Prostate gland (tissue), 2 donors: ENCODE data around the gene AP3B1.

Source experiments
- POLR2A ChIP-seq: fragments of 450-650 bp; IDR thresholded peaks from one replicate; pipeline ENCODE4 v1.6.1; 2016; ENCODE audit warnings: antibody characterized with exemption, mild to moderate bottlenecking
- POLR2AphosphoS5 ChIP-seq: sonication (generic); formaldehyde crosslinking; IDR thresholded peaks from one replicate; pipeline ENCODE4 v1.6.1; 2017; ENCODE audit warnings: antibody characterized with exemption
- TF ChIP-seq, protein P1 (sequence below), 4 experiments: fragments of 200-600 bp in 2 of 4; fragments of 450-650 bp in 2 of 4; sonication (generic) in 2 of 4; IDR thresholded peaks; 1 replicate in 3 of 4; 2 replicates in 1 of 4; pipeline ENCODE4 v1.5.1; 2016 to 2019; ENCODE audit warnings: antibody characterized with exemption in 4 of 4, mild to moderate bottlenecking in 2 of 4, moderate library complexity in 2 of 4

DNA sequence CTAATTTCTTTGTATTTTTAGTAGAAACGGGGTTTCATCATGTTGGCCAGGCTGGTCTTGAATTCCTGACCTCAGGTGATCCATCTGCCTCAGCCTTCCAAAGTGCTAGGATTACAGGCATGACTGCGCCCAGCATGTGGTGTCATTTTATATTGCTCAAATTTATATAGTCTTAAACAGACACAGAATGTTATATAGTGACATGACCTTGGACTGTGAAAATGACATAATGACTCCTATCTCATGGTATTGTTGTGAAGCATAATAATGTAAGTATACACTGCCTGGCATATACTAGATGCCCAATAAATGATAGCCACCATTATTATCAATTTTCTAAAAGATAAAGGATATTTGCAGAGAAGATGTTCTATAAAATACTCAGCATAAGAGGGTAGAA lies 341.1 kb downstream of the AP3B1 start:
- TF ChIP-seq, protein P1, sequence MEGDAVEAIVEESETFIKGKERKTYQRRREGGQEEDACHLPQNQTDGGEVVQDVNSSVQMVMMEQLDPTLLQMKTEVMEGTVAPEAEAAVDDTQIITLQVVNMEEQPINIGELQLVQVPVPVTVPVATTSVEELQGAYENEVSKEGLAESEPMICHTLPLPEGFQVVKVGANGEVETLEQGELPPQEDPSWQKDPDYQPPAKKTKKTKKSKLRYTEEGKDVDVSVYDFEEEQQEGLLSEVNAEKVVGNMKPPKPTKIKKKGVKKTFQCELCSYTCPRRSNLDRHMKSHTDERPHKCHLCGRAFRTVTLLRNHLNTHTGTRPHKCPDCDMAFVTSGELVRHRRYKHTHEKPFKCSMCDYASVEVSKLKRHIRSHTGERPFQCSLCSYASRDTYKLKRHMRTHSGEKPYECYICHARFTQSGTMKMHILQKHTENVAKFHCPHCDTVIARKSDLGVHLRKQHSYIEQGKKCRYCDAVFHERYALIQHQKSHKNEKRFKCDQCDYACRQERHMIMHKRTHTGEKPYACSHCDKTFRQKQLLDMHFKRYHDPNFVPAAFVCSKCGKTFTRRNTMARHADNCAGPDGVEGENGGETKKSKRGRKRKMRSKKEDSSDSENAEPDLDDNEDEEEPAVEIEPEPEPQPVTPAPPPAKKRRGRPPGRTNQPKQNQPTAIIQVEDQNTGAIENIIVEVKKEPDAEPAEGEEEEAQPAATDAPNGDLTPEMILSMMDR (IDR thresholded peaks at IDR 0.05) = no peak
- TF ChIP-seq POLR2AphosphoS5 = no peak
- TF ChIP-seq POLR2A = no peak
